NCI-H524 (cell line): ENCODE data around the gene SLC27A6.

ENCODE experiments used
- DNase-seq, 2 experiments: peaks; one replicate each; lab custom pipeline; 2025; lab: John Stamatoyannopoulos, UW

SLC27A6 gene

GRCh38 chr5:129063483-129064113, 98.3 kb downstream of the SLC27A6 start:
- DNase-seq, result peak; percentile 33 to 70

- DNase-seq, result peak; percentile 17 to 78
These were observed 100.4 kb downstream of the SLC27A6 start for GRCh38 chr5:129065721-129066120.

GRCh38 chr5:129067745-129068144, 102.5 kb downstream of the SLC27A6 start:
- no peak for DNase-seq

- DNase-seq, result no peak
These were observed 104.0 kb downstream of the SLC27A6 start for GRCh38 chr5:129069292-129069691.

- no peak for DNase-seq
These were observed 107.8 kb downstream of the SLC27A6 start for GRCh38 chr5:129073111-129073510.

- DNase-seq, result peak; percentile 40 to 72
These were observed 109.6 kb downstream of the SLC27A6 start for GRCh38 chr5:129074903-129075302.

- no peak for DNase-seq
These were observed 112.3 kb downstream of the SLC27A6 start for GRCh38 chr5:129077433-129078075.

GRCh38 chr5:129078247-129078646, 113.0 kb downstream of the SLC27A6 start:
- no peak for DNase-seq

GRCh38 chr5:129078660-129079059, 113.4 kb downstream of the SLC27A6 start:
- DNase-seq, result no peak

- DNase-seq, result no peak
These were observed 114.2 kb downstream of the SLC27A6 start for GRCh38 chr5:129079496-129079895.

- DNase-seq, result no peak
These were observed 115.5 kb downstream of the SLC27A6 start for GRCh38 chr5:129080766-129081165.

- no peak for DNase-seq
These were observed 117.2 kb downstream of the SLC27A6 start for GRCh38 chr5:129082225-129083136.
